Neural crest cell (in vitro differentiated cells): ENCODE measurements around the gene ZHX3. TPM values are rescaled to one million over a fixed set of nuclear protein-coding genes. Genes with fewer than 3 reads are reported as not detected.

ENCODE experiments used
- DNase-seq: peaks from one replicate; pipeline ENCODE4 v3.0.0; 2021; ENCODE audit warnings: low read depth, mixed read lengths, low spot score
- H3K27ac Mint-ChIP-seq: one replicate; pipeline ENCODE4 v1.8.0; 2021; ENCODE audit warnings: mild to moderate bottlenecking, mixed read lengths; ENCODE audit not compliant: unreplicated experiment
- H3K27me3 Mint-ChIP-seq: 2 replicates; pipeline ENCODE4 v1.8.0; 2021; ENCODE audit warnings: low read depth, mild to moderate bottlenecking, mixed read lengths
- H3K36me3 Mint-ChIP-seq: 2 replicates; pipeline ENCODE4 v1.8.0; 2021; ENCODE audit warnings: low read depth, mild to moderate bottlenecking, mixed read lengths
- H3K4me1 Mint-ChIP-seq: 2 replicates; pipeline ENCODE4 v1.8.0; 2021; ENCODE audit warnings: mixed read lengths
- H3K4me3 Mint-ChIP-seq: one replicate; pipeline ENCODE4 v1.8.0; 2021; ENCODE audit warnings: mild to moderate bottlenecking, mixed read lengths
- H3K9me3 Mint-ChIP-seq: 2 replicates; pipeline ENCODE4 v1.8.0; 2021; ENCODE audit warnings: mixed read lengths
- total RNA-seq: library from RNA; stranded (reverse); gene quantifications from 2 replicates; pipeline ENCODE4 v1.2.1, GENCODE V29; 2021
- TF ChIP-seq, protein P1 (sequence below): fragments of 200-600 bp; sonication (generic); conservative IDR thresholded peaks from 2 replicates; pipeline ENCODE4 v1.5.0; 2021; ENCODE audit warnings: antibody characterized with exemption, mild to moderate bottlenecking

The ZHX3 gene
- total RNA-seq, 1 donor from 2014 or later: 13.0 TPM

DNA sequence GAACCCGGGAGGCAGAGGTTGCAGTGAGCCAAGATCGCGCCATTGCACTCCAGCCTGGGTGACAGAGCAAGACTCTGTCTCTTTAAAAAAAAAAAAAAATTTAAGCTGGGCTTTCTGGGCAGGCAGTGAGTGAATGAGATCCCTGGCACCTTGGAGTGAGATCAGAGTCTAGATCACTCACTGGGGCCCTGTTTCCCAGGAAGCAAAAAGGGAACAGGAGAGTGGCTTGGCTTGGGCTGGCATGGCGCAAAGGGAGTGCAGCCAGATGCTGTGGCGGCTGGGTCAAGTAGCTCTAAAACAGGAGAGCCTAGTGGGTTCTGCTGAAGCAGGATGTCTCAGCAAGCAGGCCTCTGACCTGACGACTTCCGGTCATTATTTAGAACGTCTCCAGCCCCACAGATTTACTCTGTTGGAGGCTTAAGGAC is 169.8 kb downstream of the ZHX3 start:
- peak overlapping the region; percentile 22 for H3K27ac Mint-ChIP-seq
- peaks cover 57% of the 10 kb centered on the region for H3K4me1 Mint-ChIP-seq
- peaks cover 17% of the 10 kb centered on the region for H3K36me3 Mint-ChIP-seq

DNA sequence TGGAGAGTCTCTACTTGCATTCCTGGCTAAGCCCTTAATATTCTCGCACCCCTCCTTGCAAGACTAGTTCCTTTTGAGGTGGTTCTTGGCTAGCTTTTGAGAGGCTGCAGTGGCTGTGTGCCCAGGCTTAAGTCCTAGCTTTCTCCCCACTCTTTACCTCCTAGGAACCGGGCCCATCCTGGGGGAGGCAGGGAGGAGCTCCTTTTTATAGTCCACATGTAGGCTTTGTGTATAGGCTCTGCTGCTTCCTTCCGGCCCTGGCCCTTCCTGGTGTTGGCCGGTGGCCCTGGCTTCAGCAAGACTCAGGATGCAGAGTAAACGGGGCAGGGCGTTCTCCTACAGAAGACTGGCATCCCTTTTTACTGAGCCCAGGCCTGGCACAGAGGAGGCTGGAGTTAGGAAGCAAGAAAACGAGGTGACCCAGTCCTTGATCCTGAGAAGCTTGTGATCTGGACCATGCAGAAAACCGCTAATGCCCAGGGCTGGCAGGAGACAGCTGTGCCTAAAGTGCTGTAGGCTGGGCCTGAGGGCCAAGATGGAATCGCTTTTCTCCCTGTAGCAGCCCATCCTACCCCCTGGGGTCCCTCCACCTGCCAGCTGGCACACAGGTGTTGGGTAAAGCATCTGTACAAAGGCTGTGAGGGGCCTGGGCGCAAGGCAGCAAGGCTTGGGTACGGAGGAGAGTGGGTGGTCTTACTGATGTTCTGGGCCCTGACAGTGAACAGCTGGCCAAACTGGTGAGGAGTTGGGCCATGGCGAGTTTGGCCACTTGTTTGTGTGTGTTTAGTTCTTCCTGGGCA is 171.5 kb downstream of the ZHX3 start:
- H3K27me3 Mint-ChIP-seq: no peaks in the 10 kb centered on the region
- H3K27ac Mint-ChIP-seq: no peak overlapping the region
- TF ChIP-seq, protein P1, sequence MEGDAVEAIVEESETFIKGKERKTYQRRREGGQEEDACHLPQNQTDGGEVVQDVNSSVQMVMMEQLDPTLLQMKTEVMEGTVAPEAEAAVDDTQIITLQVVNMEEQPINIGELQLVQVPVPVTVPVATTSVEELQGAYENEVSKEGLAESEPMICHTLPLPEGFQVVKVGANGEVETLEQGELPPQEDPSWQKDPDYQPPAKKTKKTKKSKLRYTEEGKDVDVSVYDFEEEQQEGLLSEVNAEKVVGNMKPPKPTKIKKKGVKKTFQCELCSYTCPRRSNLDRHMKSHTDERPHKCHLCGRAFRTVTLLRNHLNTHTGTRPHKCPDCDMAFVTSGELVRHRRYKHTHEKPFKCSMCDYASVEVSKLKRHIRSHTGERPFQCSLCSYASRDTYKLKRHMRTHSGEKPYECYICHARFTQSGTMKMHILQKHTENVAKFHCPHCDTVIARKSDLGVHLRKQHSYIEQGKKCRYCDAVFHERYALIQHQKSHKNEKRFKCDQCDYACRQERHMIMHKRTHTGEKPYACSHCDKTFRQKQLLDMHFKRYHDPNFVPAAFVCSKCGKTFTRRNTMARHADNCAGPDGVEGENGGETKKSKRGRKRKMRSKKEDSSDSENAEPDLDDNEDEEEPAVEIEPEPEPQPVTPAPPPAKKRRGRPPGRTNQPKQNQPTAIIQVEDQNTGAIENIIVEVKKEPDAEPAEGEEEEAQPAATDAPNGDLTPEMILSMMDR: no peak
- H3K4me3 Mint-ChIP-seq: no peak overlapping the region
- peaks cover 17% of the 10 kb centered on the region for H3K36me3 Mint-ChIP-seq
- DNase-seq: no peak
- peaks cover 66% of the 10 kb centered on the region for H3K4me1 Mint-ChIP-seq
- H3K9me3 Mint-ChIP-seq: no peaks in the 10 kb centered on the region

More for the DNA sequence above, 169.8 kb downstream of the ZHX3 start:
- Mint-ChIP-seq H3K9me3 (no peaks in the 10 kb centered on the region), H3K4me3 (no peak overlapping the region), H3K27me3 (no peaks in the 10 kb centered on the region)
- TF ChIP-seq, protein P1: no peak
- DNase-seq: no peak

DNA sequence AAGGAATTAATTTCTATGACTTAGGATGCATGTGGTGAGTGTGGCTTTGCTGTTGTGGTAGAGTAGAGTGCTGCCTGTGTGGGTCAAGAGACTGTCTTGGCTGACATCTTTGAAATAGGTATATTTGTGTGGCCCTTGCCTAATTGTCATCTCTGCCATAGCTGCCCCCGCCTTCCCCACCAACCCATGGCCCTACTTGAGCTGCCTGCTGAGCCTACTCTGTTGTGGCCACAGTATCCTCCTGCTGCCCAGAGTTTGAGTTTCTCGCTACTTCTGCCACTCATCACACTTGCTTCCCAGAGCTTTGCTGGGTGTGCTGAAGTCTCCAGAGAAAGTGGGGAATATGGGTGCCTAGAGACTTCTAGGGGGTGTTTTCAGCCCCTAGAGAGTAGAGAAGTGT is 172.2 kb downstream of the ZHX3 start:
- no peaks in the 10 kb centered on the region for H3K9me3 Mint-ChIP-seq
- TF ChIP-seq, protein P1: no peak
- no peaks in the 10 kb centered on the region for H3K27me3 Mint-ChIP-seq
- peak overlapping the region; percentile 40 for H3K27ac Mint-ChIP-seq
- H3K4me1 Mint-ChIP-seq: peaks cover 66% of the 10 kb centered on the region
- peak overlapping the region; percentile 17 for H3K4me3 Mint-ChIP-seq
- H3K36me3 Mint-ChIP-seq: peaks cover 15% of the 10 kb centered on the region
- no peak for DNase-seq

DNA sequence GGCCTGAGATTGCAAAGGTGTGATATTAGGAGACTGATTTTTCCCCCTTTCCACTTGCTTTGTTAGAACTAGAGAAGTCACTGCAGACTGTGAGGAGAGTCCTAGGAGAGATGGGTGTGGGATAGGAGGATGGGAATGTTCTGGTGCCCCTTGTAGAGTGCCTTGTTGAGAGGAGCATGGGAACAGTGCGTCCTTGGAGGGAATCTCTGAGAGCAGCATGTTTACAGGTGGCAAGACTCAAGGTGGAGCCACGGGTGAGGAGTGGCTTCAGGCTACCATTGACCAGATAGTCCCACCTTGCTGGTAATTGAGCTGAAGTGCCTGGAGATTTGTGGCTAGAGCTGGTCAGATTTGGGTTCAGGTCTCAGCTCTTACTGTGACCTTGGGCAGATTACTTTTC is 174.2 kb downstream of the ZHX3 start:
- TF ChIP-seq, protein P1: no peak
- no peak for DNase-seq
- Mint-ChIP-seq H3K4me1 (peaks cover 77% of the 10 kb centered on the region), H3K36me3 (peaks cover 11% of the 10 kb centered on the region), H3K27ac (peak overlapping the region; percentile 70), H3K27me3 (no peaks in the 10 kb centered on the region), H3K9me3 (no peaks in the 10 kb centered on the region), H3K4me3 (no peak overlapping the region)

DNA sequence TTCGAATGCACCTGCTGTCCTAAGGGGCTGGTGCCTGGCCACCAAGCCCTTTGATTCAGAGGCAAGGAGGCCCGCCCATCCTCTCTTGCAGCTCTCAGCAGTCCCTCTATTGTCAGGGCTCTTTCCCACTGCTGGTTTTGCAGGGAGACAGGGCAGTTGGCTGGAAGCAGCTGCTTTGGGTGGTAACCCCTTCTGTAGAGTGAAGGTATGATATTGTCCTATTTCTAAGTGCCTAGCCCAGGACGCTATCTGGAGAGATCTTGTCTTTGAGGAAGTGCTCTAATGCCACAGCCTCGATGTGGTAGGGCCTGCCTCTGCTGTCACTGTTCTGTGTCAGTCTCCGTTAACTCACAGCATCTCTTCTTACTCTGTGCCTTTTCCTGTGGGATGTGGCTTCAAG is 174.6 kb downstream of the ZHX3 start:
- H3K27ac Mint-ChIP-seq: peak overlapping the region; percentile 70
- TF ChIP-seq, protein P1: no peak

More for the DNA sequence above, 174.6 kb downstream of the ZHX3 start:
- DNase-seq: no peak
- peak overlapping the region; percentile 38 for H3K4me3 Mint-ChIP-seq
- peaks cover 77% of the 10 kb centered on the region for H3K4me1 Mint-ChIP-seq
- no peaks in the 10 kb centered on the region for H3K27me3 Mint-ChIP-seq
- peaks cover 11% of the 10 kb centered on the region for H3K36me3 Mint-ChIP-seq
- no peaks in the 10 kb centered on the region for H3K9me3 Mint-ChIP-seq
